MCF 10A (cell line): ENCODE results near the gene EMC1. TPM values are rescaled to one million over a fixed set of nuclear protein-coding genes. Genes with fewer than 3 reads are reported as not detected.

Experiments used
- BruUV-seq: library from RNA; stranded (reverse); fragments of 400-500 nt; replicated peaks from 2 replicates; lab custom pipeline; 2021; lab: Mats Ljungman, UMichigan
- CTCF ChIA-PET: fragments of 300-600 bp; sonication (Branson Sonifier 250); formaldehyde crosslinking; extraction: SDS; loops from one replicate; lab custom pipeline; 2021; ENCODE audit warnings: antibody characterized with exemption, inconsistent platforms; lab: Yijun Ruan, JAX
- POLR2A ChIA-PET: fragments of 300-600, 350-650 bp; sonication (Branson Sonifier 250); formaldehyde crosslinking; extraction: SDS; loops from one replicate; lab custom pipeline; 2020; ENCODE audit warnings: antibody characterized with exemption, inconsistent platforms; lab: Yijun Ruan, JAX
- DNase-seq: peaks from one replicate; pipeline ENCODE4 v3.0.0-alpha.2; 2018; ENCODE audit not compliant: unreplicated experiment
- H3K27ac Mint-ChIP-seq: one replicate; pipeline ENCODE4 v1.8.0; 2022; ENCODE audit warnings: mild to moderate bottlenecking, low read depth, mixed read lengths; ENCODE audit not compliant: unreplicated experiment
- H3K27me3 Mint-ChIP-seq: one replicate; pipeline ENCODE4 v1.8.0; 2022; ENCODE audit warnings: mixed read lengths; ENCODE audit not compliant: insufficient read depth, unreplicated experiment
- H3K36me3 Mint-ChIP-seq: one replicate; pipeline ENCODE4 v1.8.0; 2022; ENCODE audit warnings: mild to moderate bottlenecking, moderate library complexity, mixed read lengths; ENCODE audit not compliant: insufficient read depth, unreplicated experiment
- H3K4me1 Mint-ChIP-seq: one replicate; pipeline ENCODE4 v1.8.0; 2022; ENCODE audit warnings: mixed read lengths; ENCODE audit not compliant: insufficient read depth, unreplicated experiment
- H3K4me3 Mint-ChIP-seq: one replicate; pipeline ENCODE4 v1.8.0; 2022; ENCODE audit warnings: mild to moderate bottlenecking, moderate library complexity, mixed read lengths; ENCODE audit not compliant: unreplicated experiment
- H3K9me3 Mint-ChIP-seq: one replicate; pipeline ENCODE4 v1.8.0; 2022; ENCODE audit warnings: mixed read lengths; ENCODE audit not compliant: unreplicated experiment
- intact Hi-C: fragments of 100-400 bp; cut with micrococcal nuclease; formaldehyde crosslinking; loops from 2 replicates; pipeline ENCODE4 v1.14.1; 2022
- total RNA-seq: library from RNA; stranded (reverse); gene quantifications from 2 replicates; pipeline ENCODE4 v1.2.3, GENCODE V29; 2022
- TF ChIP-seq, protein P1 (sequence below): fragments of 200-600 bp; IDR thresholded peaks from one replicate; pipeline ENCODE4 v1.8.0; 2022; ENCODE audit warnings: antibody characterized with exemption, mild to moderate bottlenecking; ENCODE audit not compliant: unreplicated experiment

Gene EMC1
- total RNA-seq, 1 experiment from 2014 or later: 75.9 TPM

DNA sequence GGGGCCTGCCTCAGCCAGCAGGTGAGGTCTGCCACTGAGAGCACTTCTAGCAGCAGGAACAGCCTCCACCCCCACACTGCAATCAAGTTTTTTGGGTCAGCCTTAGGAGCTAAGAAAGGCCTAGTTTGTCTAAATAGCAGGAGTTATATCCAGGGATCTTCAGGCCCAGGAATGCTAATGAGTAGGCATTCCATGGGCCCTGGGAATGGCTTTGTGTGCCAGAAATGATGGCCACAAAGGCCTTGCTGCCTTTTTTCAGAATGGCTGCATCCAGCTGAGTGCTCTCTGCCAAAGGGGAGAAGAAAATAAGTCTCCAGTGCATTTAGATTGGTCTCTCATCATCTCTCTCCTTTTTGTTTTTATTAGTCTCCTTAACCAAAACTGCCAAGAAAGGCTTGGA, 3.1 kb upstream of the EMC1 start:
- no TSS peak for BruUV-seq
- DNase-seq: no peak
- H3K4me1 Mint-ChIP-seq: peaks cover 11% of the 10 kb centered on the region
- TF ChIP-seq, protein P1, sequence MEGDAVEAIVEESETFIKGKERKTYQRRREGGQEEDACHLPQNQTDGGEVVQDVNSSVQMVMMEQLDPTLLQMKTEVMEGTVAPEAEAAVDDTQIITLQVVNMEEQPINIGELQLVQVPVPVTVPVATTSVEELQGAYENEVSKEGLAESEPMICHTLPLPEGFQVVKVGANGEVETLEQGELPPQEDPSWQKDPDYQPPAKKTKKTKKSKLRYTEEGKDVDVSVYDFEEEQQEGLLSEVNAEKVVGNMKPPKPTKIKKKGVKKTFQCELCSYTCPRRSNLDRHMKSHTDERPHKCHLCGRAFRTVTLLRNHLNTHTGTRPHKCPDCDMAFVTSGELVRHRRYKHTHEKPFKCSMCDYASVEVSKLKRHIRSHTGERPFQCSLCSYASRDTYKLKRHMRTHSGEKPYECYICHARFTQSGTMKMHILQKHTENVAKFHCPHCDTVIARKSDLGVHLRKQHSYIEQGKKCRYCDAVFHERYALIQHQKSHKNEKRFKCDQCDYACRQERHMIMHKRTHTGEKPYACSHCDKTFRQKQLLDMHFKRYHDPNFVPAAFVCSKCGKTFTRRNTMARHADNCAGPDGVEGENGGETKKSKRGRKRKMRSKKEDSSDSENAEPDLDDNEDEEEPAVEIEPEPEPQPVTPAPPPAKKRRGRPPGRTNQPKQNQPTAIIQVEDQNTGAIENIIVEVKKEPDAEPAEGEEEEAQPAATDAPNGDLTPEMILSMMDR: no peak
- H3K27me3 Mint-ChIP-seq: no peaks in the 10 kb centered on the region
- POLR2A ChIA-PET: interaction anchor here (0.6 to 1.6 kb wide), 2 partner anchors 9 to 46 kb away, joined by 4 to 6 read pairs; no protein-coding TSS in a partner anchor
- no peak overlapping the region for H3K4me3 Mint-ChIP-seq
- H3K36me3 Mint-ChIP-seq: peaks cover 43% of the 10 kb centered on the region
- intact Hi-C loops: no loop called here
- H3K9me3 Mint-ChIP-seq: no peaks in the 10 kb centered on the region
- no peak overlapping the region for H3K27ac Mint-ChIP-seq
- CTCF ChIA-PET: interaction anchor here (0.6 kb wide), 1 partner anchor 45 kb away, joined by 4 read pairs; no protein-coding TSS in a partner anchor

DNA sequence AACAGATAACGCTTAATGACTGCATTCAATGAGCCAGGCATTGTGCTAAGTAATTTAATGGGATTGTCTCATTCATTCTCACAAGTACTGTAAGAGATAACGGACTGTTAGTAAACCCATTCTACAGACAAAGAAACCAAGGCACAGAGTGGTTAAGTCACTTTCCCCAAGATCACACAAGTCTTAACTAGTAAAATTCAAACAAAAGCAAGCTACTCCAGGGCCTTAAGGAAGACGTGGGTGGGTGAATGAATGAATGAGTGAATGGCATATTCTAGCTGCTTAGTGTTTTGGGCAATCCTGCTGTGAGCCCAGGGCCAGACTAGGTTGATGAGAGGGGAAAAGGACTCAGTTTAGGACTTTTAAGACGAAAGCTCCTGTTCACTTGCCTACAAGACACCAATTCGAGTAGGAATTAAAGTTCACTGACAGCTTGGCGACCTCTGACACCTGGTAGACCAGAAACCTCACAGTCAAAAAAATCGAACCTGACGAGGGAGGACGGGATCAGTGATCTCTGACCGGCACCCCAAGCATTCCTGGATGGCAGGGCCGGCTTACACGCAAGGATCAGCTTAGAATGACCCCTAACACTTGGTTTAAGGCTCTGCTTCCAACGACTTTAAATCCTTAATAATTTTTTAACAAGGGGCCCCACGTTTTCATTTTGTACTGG, 557 bp downstream of the EMC1 start:
- POLR2A ChIA-PET: interaction anchor here (0.6 to 2.9 kb wide), 15 partner anchors 10 to 395 kb away, joined by 3 to 24 read pairs (median 4); partner anchors contain the start of genes AKR7A2, SLC66A1 and UBR4
- no peaks in the 10 kb centered on the region for H3K9me3 Mint-ChIP-seq
- CTCF ChIA-PET: interaction anchor here (0.6 to 1.3 kb wide), 7 partner anchors 9 to 424 kb away, joined by 3 to 6 read pairs (median 3); no protein-coding TSS in a partner anchor
- intact Hi-C loops: loop anchor here (2.0 kb wide), 1 partner anchor 402 kb away; no protein-coding TSS in a partner anchor
- H3K4me3 Mint-ChIP-seq: peak overlapping the region; percentile 95
- peaks cover 11% of the 10 kb centered on the region for H3K4me1 Mint-ChIP-seq
- TSS peak; percentile 77 for BruUV-seq
- H3K27ac Mint-ChIP-seq: peak overlapping the region; percentile 85
- no peak for DNase-seq
- no peaks in the 10 kb centered on the region for H3K27me3 Mint-ChIP-seq
- TF ChIP-seq, protein P1: no peak
- H3K36me3 Mint-ChIP-seq: peaks cover 11% of the 10 kb centered on the region

DNA sequence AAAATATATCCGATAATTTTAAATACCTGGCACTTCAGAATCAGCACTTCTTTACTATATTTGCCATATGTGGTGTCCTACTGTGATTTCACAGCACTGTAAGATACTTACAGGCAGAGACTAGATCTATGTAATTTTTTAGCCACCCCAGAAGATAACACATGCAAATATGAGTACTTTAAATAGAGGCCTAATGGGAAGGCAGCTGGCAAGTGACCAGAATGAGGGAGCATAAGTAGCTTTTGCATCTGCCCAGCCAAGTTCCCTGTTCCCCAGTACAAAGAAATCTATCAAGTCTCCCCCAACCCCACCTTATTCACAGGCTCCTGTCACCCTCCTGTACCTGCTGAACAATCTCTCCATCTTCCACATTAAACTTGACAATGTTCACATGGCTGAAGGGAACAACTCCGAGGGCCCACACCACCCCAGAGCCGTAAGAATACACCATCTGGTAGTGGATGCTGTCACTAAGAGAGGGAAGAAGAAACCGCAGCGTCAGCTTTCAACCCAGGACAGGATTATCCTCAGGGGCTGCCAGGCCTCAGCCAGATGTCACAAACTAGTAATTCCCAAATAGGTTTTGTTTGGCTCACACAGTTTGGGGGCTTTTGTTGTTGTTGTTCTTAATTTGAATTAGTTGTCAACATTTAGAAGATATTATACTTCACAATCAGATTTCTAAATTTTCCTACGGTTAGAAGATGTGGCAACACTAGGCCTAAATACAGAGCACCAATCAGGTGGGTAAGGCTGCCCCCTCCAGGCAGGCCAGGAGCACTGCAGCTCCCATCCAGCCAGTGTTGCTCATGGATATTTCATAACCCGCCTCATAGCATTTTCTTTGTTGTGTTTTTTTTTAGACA, 10.4 kb downstream of the EMC1 start:
- DNase-seq: peak; percentile 78
- H3K4me3 Mint-ChIP-seq: no peak overlapping the region
- no peaks in the 10 kb centered on the region for H3K27me3 Mint-ChIP-seq
- CTCF ChIA-PET: interaction anchor here (0.7 to 1.4 kb wide), 8 partner anchors 10 to 246 kb away, joined by 3 to 5 read pairs (median 3); no protein-coding TSS in a partner anchor
- POLR2A ChIA-PET: interaction anchor here (0.6 to 4.0 kb wide), 6 partner anchors 10 to 608 kb away, joined by 3 to 18 read pairs (median 4); partner anchors contain the start of genes EMC1, MRTO4 and UBR4
- no peaks in the 10 kb centered on the region for H3K9me3 Mint-ChIP-seq
- peak overlapping the region; percentile 78 for H3K27ac Mint-ChIP-seq
- no TSS peak for BruUV-seq
- TF ChIP-seq, protein P1: peak; percentile 90
- peaks cover 77% of the 10 kb centered on the region for H3K36me3 Mint-ChIP-seq
- H3K4me1 Mint-ChIP-seq: no peaks in the 10 kb centered on the region
- intact Hi-C loops: loop anchor here (1.0 kb wide), 1 partner anchor 62 kb away; no protein-coding TSS in a partner anchor
